ENCODE measurements around the gene NME3. TPM values are rescaled to one million over a fixed set of nuclear protein-coding genes. Genes with fewer than 3 reads are reported as not detected.

The NME3 gene
- total and polyA plus RNA-seq, 4 donors = 10.4 to 38.0 (median 19.4) TPM

- Histone ChIP-seq H3K27ac (ENCODE audit: low read depth in 1 of 2, low read length in 2 of 2) (peak overlapping the region; percentile 83 to 94), H3K27me3 (ENCODE audit: control insufficient read depth in 4 of 4, insufficient read depth in 4 of 4, low read length in 3 of 4) (no peaks in the 10 kb centered on the region), H3K4me3 (ENCODE audit: low read depth in 1 of 3, low read length in 3 of 3) (peak overlapping the region; percentile 68 to 93 (median 73)), H3K4me1 (ENCODE audit: control insufficient read depth in 4 of 4, insufficient read depth in 4 of 4, low read length in 3 of 4) (peaks cover 10 to 53% (median 30%) of the 10 kb centered on the region in 4 donors), H3K36me3 (ENCODE audit: control insufficient read depth in 4 of 4, insufficient read depth in 3 of 4, low read depth in 1 of 4, low read length in 3 of 4) (peaks cover 0 to 18% (median 10%) of the 10 kb centered on the region in 4 donors), H3K9ac (ENCODE audit: low read depth in 1 of 2, low read length in 2 of 2) (peak overlapping the region; percentile 21 to 89), H3K9me3 (ENCODE audit: control insufficient read depth in 4 of 4, low read length in 3 of 4) (no peaks in the 10 kb centered on the region)
- TF ChIP-seq YY1 (IDR thresholded peaks at IDR 0.05) (no peak), RXRA (IDR thresholded peaks at IDR 0.05) (no peak), FOXA2 (IDR thresholded peaks at IDR 0.05) (no peak), ATF3 (IDR thresholded peaks at IDR 0.05) (no peak), HNF4G (IDR thresholded peaks at IDR 0.05) (no peak), EGR1 (IDR thresholded peaks at IDR 0.05; ENCODE audit: low read depth in 2 of 2) (no peak), CTCF (IDR thresholded peaks at IDR 0.05; ENCODE audit: low read depth, low read length, missing input control) (no peak), GABPA (IDR thresholded peaks at IDR 0.05 in 1 of 2, conservative IDR thresholded peaks at IDR 0.05 in 1 of 2) (no peak), MAX (IDR thresholded peaks at IDR 0.05) (no peak), RAD21 (IDR thresholded peaks at IDR 0.05) (no peak), FOXA1 (IDR thresholded peaks at IDR 0.05) (no peak), SP1 (IDR thresholded peaks at IDR 0.05) (no peak), REST (IDR thresholded peaks at IDR 0.05) (no peak), HNF4A (conservative IDR thresholded peaks at IDR 0.05) (no peak), ZBTB33 (IDR thresholded peaks at IDR 0.05) (no peak), TAF1 (conservative IDR thresholded peaks at IDR 0.05) (no peak), NR2F2 (IDR thresholded peaks at IDR 0.05) (no peak), JUND (IDR thresholded peaks at IDR 0.05) (no peak)
- WGBS = 15% methylated on average over 45 of the region's 45 CpGs
- no peak for DNase-seq (ENCODE audit: low spot score)
Measured at GRCh38 chr16:1773703-1774447, 2.5 kb upstream of the NME3 start.
